Measurements from ENCODE around the gene ZDHHC7.

ZDHHC7 gene

DNA sequence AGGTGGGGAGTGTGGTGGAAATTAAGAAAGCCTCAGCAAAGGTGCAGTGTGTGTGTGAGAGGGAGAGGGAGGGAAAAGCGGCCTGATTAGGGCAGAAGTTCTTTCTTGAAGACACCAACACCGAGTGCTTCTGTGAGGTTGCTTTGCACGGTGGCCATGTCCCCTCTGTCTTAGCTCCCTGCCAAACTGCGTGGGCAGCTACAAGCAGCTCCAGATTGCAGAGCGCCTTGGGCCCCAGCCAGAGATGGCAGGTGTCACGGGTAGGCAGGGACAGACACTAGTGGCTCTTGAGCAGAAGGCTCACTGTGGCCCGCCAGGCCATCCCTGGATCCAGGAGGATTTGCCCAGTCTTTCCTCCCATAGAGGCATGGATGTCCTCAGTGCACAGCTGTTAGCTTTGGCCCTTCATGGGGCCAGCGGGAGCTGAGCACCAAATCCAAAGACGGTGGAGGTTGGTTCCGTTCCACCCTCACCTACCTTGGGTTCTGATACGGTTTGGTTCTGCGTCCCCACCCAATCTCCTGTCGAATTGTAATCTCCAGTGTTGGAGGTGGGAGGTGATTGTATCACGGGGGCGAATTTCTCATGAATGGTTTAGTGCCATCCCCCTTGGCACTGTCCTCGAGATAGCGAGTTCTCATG lies 37.7 kb upstream of the ZDHHC7 start:
- TF ChIP-seq, protein P1, sequence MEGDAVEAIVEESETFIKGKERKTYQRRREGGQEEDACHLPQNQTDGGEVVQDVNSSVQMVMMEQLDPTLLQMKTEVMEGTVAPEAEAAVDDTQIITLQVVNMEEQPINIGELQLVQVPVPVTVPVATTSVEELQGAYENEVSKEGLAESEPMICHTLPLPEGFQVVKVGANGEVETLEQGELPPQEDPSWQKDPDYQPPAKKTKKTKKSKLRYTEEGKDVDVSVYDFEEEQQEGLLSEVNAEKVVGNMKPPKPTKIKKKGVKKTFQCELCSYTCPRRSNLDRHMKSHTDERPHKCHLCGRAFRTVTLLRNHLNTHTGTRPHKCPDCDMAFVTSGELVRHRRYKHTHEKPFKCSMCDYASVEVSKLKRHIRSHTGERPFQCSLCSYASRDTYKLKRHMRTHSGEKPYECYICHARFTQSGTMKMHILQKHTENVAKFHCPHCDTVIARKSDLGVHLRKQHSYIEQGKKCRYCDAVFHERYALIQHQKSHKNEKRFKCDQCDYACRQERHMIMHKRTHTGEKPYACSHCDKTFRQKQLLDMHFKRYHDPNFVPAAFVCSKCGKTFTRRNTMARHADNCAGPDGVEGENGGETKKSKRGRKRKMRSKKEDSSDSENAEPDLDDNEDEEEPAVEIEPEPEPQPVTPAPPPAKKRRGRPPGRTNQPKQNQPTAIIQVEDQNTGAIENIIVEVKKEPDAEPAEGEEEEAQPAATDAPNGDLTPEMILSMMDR (IDR thresholded peaks at IDR 0.05; ENCODE audit: extremely low read depth, insufficient read depth, missing control alignments) = no peak
- in situ Hi-C loops (cut with MboI; ENCODE audit: low pct_unique_long_range_greater_than_20kb, low sequenced_read_pairs, unreplicated experiment) = no loop called here
- no peak for DNase-seq (ENCODE audit: low spot score)

DNA sequence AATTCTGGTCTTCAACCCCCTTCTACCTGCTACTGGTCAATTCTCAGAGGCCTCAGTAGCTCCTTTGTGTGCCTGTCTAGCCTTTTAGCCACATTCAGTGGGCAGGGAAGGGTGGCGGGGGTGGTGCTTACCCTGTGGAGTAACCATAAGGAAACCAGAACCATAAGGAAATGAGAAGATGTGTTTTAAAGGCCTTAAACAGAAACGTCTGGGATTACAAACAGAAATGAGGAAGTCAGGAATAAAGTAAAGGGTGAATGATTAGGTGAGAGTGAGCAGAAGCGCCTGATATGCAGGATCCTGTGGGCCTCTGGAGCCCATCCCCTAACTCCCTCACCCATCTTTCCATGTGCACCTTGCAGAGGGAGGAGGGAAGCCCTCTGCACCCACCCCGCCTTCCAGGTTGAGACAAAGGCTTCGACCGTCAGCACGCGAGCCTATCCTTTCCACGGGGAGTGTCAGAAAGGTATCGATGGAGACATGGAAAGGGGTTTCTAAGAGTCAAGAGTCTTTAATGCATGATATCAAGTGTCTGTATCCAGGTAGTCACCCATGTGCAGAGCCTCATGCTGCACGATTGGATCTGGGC lies 36.6 kb upstream of the ZDHHC7 start:
- no peak for DNase-seq (ENCODE audit: low spot score)
- in situ Hi-C loops (cut with MboI; ENCODE audit: low pct_unique_long_range_greater_than_20kb, low sequenced_read_pairs, unreplicated experiment) = no loop called here
- TF ChIP-seq, protein P1 (IDR thresholded peaks at IDR 0.05; ENCODE audit: extremely low read depth, insufficient read depth, missing control alignments) = no peak

DNA sequence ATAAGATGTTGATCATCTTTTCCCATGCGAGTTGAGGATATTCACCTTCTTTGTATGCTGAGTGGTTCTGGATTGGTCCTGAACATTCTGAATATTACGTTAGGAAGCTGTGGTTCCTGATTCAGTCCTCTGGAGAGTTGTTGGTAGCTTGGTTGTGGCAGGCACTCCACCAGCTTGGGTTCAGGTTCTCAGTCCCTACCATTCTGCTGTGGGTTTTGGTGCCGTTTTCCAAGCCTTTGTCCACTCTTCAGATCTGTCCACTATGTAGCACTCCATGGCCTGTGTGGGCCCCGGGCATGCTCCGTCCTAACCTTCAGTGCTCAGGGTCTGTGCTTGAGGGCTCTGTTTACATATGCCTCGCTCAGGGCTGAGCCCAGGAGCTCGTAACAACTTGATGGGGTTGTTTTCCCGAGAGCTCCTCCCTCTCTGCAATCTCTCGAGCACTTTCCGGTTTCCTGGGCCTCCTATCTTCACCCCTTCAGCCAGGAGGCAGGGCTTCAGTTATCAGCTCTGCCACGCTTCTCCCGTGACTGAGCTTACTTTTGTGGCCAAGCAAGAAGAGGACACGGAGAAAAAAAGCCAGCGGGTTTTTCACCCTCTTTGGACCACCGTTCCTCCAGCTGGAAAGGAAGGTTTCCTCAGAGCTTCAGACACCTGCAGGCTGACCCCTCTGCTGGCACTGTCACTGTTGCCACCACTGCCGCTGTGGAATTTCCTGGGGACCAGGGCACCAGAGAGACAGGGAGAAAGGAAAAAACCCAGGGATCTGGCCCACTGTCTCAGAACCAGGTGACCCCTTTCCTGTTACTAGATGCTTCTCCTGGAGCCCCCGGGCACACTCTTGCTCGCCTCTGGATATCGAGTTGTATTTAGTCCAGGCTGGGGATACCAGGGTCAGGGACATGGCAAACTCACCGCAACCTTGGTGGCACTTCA lies 35.9 kb upstream of the ZDHHC7 start:
- no peak for DNase-seq (ENCODE audit: low spot score)
- in situ Hi-C loops (cut with MboI; ENCODE audit: low pct_unique_long_range_greater_than_20kb, low sequenced_read_pairs, unreplicated experiment) = no loop called here
- TF ChIP-seq, protein P1 (IDR thresholded peaks at IDR 0.05; ENCODE audit: extremely low read depth, insufficient read depth, missing control alignments) = no peak

DNA sequence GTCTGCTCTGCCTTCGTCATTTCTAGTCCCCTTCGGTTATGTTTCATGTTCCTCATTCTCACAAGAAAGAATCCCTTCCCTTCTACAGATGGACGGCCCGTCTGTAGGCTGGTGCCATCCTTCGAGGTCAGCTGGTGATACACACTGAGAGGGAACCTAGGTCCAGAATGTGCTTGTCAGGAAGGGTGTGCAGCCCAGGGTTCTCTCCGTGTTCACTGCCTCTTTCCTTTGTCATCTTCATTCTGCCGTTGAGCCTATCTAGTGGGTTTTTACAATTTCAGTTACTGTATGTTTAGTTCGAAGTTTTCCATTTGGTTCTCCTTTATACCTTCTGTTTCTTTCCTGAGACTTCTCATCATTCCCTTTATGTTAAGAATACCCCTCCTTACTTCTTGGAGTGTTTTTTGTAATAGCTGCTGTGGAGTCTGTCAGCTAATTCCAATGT lies 35.2 kb upstream of the ZDHHC7 start:
- in situ Hi-C loops (cut with MboI; ENCODE audit: low pct_unique_long_range_greater_than_20kb, low sequenced_read_pairs, unreplicated experiment) = no loop called here
- DNase-seq (ENCODE audit: low spot score) = no peak
- TF ChIP-seq, protein P1 (IDR thresholded peaks at IDR 0.05; ENCODE audit: extremely low read depth, insufficient read depth, missing control alignments) = no peak

DNA sequence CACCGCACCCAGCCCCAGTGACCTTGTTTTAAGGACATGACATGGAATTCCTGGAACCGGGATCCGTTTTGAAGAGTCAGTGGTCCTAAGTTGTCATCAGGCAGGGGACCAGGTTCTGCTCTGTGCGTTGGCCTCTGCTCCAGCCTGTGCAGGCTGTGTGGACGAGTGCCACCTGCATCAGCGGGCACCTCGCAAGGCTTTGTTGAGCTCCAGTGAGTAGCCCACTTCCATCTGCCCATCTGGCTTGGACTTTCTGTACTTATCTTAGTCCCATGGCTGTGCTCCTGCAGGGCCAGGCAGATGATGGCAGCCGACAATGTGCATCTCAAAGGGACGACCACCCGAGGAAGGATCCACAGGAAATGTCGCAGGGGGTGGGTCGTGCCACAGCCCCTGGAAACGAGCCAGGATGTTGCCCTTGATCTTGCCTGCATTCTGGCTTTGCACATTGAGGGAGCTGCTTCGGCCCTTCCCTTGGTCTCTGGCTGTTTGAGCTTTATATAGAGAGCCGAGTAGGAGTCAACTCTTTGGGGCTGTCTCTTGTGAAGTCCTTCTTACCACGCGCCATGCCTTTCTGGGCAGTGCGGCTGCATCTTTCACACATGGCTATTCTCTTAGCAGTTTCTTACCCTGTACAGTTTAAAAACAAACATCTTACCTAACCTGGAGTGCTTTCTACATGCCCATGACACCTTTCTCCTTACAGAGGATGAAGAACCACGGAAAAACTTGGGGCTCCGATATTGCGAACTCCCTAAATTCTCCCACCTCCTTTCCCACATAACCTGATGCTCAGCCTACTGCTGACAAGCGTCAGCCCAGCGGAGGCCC lies 34.5 kb upstream of the ZDHHC7 start:
- in situ Hi-C loops (cut with MboI; ENCODE audit: low pct_unique_long_range_greater_than_20kb, low sequenced_read_pairs, unreplicated experiment) = no loop called here
- TF ChIP-seq, protein P1 (IDR thresholded peaks at IDR 0.05; ENCODE audit: extremely low read depth, insufficient read depth, missing control alignments) = no peak
- no peak for DNase-seq (ENCODE audit: low spot score)

DNA sequence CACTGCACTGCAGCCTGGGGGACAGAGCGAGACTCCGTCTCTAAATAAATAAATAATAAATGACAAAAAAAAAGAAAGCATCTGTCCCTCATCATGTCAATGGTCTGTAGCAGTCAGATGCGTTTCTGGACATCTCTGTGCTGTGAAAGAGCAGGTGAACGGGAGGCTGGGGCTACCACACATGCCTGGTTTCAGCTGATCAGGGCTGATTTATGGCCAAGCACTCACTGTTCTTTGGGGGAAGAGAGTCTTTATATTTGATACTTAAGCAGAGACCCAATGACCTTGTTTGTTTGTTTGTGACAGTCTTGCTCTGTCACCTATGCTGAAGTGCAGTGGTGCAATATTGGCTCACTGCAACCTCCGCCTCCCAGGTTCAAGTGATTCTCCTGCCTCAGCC lies 33.7 kb upstream of the ZDHHC7 start:
- in situ Hi-C loops (cut with MboI; ENCODE audit: low pct_unique_long_range_greater_than_20kb, low sequenced_read_pairs, unreplicated experiment) = no loop called here
- TF ChIP-seq, protein P1 (IDR thresholded peaks at IDR 0.05; ENCODE audit: extremely low read depth, insufficient read depth, missing control alignments) = no peak

More for the DNA sequence above, 33.7 kb upstream of the ZDHHC7 start:
- DNase-seq (ENCODE audit: low spot score) = no peak

Measured in GM13977 (cell line).